ENCODE measurements around the gene PIWIL4.
"Not testable (repeated sequence)": the region's sequence is repeated elsewhere in the genome, so short reads cannot be mapped to it uniquely, and the experiment has no call there.

The PIWIL4 gene

DNA sequence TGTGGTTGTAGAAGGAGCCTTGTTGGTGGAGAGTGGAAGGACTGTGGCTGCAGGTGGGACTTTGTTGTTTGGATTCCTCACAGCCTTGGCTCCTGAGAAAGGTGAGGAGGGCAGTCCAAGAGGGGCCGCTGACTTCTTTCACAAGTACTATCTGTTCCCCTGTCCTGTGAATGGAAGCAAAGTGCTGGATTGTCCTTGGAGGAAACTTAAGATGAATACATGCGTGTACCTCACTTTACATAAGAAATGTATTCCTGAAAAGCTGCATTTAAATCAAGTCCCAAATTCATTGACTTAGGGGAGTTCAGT, 21.1 kb upstream of the PIWIL4 start:
- no peak for DNase-seq

DNA sequence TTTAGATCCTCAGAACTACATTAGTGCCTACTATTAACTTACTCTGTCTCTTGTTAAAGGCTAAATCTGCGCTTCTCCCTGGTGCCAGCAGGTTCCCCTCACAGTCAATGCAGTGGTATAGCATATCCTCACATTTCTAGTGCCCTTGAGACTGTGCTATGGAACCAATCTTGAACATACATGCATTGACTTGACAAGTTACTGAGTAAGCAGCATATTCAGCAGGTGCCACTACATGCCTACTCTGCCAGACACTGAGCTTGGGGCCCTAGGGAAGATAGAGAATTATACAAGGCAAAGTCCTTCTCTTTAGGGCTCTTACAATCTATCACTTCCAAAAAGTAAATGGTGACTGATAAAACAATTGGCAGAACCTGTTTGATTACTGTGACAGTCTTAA, 20.3 kb upstream of the PIWIL4 start:
- intact Hi-C loops (cut with DNase I) = no loop called here
- DNase-seq = no peak

More for the DNA sequence above, 21.1 kb upstream of the PIWIL4 start:
- intact Hi-C loops (cut with DNase I) = no loop called here

DNA sequence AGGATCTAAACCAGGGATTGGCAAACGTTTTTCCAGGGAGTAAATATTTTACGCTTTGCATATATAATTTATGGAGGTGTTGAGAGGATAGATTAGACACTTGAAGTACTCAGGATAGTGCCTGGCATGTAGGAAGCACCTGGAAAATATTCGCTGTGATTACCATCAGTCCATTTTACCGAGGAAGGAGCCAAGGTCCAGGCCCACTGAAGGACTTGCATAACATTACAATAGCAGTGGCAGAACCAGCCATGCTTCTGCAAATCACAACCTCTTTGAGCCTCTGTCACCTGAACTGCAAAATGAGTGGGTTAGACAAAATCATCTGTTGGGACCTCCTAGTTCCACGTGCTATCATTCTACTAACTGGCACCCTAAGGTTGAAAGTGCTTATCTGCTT, 18.0 kb upstream of the PIWIL4 start:
- no peak for DNase-seq
- intact Hi-C loops (cut with DNase I) = no loop called here

DNA sequence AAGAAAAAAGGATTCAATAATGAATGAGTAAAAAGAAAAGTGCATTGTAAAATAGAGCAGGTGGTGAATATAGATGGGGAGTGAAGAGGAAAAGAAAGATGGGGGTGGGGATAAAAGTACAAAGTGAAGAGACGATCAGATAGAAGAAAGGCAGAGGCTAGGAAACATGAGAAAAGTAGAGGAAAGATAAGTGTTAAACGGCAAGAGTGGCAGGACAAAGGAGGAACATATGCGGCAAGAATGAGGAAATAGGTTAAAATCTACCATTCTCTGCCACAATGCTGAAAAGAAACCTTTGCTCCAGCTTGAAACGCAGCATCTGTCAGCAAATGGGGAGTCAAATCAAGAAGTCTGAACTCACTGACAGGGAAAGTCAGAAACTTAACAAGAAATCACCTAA, 16.7 kb upstream of the PIWIL4 start:
- intact Hi-C loops (cut with DNase I) = no loop called here
- no peak for DNase-seq

DNA sequence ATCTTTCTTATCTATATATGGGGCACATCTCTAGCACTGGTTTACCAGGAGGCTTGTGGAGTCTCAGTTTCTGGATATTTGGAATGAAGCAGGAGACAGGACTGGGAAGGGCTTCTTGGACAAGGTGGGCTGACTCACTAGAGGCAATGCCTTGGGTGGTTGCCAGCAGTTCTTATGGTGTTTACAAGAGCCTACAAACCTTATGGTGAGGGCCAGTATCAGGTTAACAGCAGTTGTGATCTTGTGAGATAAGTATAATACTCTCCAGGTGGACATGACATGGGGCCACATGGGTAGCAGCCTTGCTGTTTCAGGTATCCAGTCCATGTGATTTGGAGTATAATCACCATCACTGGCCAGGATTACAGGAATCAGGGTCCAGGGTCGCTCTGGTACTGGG, 13.2 kb upstream of the PIWIL4 start:
- intact Hi-C loops (cut with DNase I) = no loop called here
- no peak for DNase-seq

DNA sequence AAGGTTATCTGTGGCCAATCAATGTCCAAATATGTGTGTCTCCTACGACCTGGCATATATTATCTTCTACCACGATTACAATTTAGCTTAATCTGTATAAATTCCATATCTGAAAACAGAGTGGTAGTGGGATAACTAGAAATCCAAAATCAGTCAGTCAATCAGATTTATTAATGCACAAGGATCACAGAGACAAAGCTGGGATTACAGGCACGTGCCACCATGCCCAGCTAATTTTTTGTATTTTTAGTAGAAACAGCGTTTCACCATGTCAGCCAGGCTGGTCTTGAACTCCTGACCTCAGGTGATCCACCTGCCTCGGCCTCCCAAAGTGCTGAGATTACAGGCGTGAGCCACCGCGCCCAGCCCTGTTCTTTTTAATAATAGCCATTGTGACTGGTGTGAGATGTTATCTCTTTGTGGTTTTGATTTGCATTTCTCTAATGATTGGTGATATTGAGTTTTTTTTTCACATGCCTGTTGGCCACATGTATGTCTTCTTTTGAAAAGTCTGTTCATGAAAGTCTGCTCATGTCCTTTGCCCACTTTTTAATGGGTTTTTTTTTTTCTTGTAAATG, 11.3 kb upstream of the PIWIL4 start:
- intact Hi-C loops (cut with DNase I); DNase-seq: not testable (repeated sequence)

DNA sequence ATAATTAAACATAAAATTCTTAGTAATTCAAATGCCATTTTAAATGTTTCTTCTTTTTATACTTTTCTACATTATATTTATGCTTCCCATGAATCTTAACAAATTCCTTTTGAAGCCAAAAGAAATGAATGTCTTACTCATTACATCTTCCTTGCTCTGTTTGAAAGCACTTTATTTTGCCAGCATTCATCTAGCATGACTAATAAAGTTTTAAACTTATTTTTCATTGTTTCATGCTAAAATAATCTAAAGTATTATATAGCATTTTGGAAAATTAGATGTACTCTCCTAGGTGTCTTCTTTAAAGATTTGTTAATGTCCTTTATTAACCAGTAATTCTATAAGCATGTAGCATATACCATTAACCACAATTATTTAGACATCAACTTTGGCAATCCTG, 9.7 kb upstream of the PIWIL4 start:
- intact Hi-C loops (cut with DNase I) = no loop called here
- no peak for DNase-seq

DNA sequence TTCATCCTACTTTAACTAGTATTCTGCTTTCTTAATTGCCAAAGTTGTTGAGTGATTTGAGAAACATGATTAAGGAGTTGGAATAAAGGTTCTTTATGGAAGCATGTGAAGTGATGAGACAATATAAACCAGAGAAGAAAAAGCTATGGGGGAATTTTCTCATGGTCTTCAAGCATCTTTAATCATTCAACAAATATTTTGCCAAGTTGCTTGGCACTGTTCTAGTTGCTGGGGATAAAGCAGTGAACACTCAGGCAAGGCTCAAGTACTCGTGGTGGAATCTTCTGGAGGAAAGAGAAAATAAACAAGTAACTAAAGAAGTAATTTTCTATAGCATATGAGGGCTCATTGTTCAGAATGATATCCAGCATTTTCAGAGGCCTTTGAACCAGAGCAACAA, 9.2 kb upstream of the PIWIL4 start:
- intact Hi-C loops (cut with DNase I) = no loop called here
- no peak for DNase-seq

DNA sequence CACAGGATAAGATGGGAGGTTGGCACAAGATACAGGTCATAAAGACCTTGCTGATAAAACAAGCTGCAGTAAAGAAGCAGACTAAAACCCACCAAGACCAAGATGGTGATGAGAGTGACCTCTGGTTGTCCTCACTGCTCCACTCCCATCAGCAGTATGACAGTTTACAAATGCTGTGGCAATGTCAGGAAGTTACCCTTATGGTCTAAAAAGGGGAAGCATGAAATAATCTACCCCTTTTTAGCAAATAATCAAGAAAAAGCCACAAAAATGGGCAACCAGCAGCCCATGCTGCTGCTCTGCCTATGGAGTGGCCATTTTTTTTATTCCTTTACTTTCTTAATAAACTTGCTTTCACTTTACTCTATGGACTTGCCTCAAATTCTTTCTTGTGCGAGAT, 8.7 kb upstream of the PIWIL4 start:
- no peak for DNase-seq
- intact Hi-C loops (cut with DNase I) = no loop called here

DNA sequence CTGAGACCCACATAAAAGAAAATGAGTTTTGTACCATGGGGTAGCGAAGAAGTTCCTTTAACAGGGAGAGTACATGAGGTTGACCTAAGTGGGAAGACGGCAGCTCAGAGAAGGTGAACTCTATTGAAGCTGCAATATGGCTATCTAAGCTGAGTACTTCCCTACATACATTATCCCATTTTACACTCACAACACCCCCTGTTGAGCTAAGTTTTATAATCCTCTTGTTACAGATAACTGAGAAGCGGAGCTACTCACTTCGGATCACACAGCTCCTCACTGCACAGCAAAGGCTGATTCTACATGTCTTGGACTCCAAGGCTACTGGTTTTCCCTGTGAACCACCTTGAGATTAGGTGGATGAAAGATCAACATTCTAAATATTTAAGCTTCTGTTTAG, 8.2 kb upstream of the PIWIL4 start:
- intact Hi-C loops (cut with DNase I) = no loop called here
- DNase-seq = no peak

DNA sequence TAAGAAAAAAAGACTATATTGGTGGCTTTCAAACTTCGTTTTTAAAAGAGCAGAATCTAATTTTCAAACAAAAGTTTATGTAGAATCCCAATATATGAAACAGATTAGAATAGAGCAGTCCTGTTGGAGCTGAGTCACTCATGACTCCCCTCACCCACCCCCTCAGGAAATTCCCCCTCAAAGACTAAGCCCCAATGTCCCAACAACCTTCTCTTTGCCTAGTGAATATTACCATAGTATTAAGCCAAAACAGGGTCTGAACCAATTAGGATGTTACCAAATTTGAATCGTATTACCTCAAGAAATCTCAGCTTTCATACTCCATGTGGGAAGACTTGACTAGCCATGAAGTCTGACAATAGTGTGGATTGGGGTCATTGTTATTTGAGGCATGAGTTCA, 7.8 kb upstream of the PIWIL4 start:
- intact Hi-C loops (cut with DNase I) = no loop called here
- no peak for DNase-seq

DNA sequence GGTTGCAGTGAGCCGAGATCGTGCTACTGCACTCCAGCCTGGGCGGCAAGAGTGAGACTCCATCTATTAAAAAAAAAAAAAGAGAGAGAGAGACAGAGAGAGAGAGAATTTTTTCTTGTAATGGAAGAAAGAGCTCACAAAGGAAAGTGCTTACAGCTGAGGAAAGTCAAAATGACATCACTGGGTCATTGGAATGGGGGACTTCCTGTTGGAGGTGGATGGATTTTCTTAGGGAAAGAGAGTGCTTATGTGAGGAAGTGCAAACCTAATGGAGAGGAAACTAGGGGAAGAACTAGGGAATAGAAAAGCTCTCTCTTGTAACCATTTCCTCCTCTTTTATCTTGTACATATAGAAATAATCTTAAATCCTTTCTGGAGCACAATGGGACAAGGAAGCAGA, 6.3 kb upstream of the PIWIL4 start:
- intact Hi-C loops (cut with DNase I) = no loop called here
- no peak for DNase-seq

DNA sequence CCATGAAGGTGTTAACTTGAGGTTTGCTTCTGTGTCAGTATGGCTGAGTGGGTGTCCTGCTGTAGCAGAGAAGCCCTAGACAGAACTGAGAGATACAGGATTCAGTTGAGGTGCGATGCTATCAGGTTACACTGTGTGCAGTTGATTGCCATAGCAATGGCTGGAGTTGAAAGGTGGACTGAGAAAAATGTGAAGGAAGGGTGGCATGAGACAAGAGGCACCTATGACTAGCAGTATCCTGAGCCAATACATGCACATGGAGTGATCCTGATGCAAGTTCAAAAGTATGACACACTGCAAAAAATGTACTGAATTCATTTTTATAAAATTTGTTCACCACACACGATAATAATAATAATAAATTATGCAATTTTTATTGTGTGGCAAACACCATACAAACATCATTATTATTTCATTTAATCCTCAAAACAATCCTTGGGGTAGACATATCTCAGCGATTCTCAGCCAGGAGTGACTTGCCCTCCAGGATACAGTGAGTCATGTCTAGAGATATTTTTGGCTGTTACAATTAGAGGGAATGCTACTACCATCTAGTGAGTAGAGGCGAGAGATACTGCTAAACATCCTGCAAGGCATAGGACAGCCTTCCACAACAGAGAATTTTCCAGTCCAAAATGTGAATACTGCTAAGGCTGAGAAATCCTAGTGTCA, 3.9 kb upstream of the PIWIL4 start:
- no peak for DNase-seq
- intact Hi-C loops (cut with DNase I) = no loop called here

DNA sequence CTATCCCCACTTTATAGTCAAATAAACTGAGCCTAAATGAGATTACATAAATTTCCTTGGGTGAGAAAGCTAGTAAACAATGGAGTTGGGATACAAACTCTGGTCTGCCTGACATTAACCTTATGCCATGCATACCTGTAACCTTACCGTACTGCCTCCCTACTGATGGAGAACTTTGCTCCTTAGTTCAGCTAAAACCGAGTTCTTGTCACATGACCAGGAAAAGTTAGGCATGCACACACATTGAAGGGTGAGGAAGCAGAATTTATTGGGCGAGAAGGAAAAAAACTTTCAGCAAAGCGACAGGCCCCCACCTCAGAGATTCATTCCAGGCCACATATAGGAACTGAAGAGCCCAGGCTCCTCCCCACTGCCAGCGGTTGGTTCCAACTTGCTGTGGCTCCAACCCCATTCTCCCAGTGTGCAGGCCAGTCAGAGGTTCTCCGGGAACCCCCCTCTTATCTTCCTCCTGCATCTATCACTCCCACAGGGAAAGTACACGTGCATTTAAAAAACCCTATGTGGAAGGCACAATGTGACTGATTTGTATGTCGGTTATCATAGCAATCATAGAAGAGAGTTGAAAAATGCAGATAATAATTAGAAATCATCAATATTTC, 3.2 kb upstream of the PIWIL4 start:
- DNase-seq = no peak
- intact Hi-C loops (cut with DNase I) = no loop called here

DNA sequence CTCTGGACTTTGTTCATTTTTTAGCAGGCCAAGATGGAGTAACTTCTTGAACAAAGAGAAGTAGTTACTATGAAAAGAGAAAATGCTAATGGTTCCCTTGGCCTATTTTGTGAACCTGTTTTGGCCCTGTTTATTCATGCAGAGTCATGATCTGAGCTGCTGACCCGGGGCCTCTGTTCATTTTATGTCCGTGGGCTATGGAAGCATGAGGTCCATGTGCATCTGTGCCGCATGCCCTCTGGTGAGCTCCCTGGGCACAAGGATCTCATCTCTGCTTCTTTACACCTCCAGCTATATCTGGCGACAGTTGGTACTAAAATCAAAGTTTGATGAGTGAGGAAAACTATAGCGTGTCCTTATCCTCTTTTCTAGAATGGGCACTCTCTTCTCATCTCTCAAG, 1.0 kb downstream of the PIWIL4 start:
- intact Hi-C loops (cut with DNase I) = no loop called here

DNA sequence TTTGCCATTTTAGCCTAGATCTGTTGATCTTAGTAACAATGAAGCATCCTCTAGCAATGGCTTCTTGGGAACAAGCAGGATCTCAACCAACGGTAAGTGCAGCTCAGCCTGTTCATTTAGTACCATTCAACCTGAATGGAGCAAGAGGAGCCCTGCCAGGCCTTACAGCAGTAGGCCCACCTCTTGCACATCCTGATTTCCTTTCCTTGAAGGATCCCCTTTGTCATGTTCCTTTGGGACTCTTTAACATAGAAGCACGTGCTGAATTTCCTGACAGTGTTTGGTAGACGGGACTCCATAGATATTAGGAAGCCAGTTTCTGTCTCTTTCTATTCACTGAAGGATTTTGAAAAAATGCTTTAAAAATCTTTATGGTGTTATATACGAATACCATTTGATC, 1.5 kb downstream of the PIWIL4 start:
- intact Hi-C loops (cut with DNase I) = no loop called here
- DNase-seq = no peak

More for the DNA sequence above, 1.0 kb downstream of the PIWIL4 start:
- no peak for DNase-seq

DNA sequence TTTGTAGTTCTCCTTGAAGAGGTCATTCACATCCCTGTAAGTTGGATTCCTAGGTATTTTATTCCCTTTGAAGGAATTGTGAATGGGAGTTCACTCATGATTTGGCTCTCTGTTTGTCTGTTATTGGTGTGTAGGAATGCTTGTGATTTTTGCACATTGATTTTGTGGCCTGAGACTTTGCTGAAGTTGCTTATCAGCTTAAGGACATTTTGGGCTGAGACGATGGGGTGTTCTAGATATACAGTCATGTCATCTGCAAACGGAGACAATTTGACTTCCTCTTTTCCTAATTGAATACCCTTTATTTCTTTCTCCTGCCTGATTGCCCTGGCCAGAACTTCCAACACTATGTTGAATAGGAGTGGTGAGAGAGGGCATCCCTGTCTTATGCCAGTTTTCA, 5.8 kb downstream of the PIWIL4 start:
- intact Hi-C loops (cut with DNase I); DNase-seq: not testable (repeated sequence)

DNA sequence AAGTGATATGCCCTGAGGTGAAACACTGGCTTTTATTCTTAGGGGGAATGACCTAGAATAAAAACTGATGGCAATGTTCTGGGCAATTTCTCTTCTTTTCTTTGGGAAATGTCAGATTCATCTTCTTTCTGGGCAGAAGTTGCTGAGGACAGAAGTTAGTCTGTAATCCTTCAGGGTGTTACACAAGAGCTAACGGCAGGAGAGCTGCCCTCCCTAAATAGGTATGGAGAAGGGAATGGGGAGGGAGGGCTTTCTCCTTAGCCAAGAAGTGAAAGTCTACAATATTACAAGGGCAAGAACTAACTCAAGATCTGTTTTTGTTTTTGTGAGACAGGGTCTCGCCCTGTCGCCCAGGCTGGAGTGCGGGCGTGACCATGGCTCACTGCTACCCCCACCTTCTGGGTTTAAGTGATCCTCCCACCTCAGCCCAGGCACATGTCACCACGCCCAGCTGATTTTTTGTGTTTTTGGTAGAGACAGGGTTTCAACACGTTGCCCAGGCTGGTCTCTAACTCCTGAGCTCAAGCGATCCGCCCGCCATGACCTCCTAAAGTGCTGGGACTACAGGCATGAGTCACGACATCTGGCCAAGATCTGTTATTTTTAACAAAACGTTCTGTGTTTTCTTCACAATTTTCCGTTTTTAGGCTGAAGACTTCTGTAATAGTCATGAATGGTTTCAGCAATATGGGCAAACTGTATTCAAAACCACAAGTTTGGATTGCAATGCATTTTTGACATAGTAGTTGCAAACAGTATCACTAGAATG, 7.2 kb downstream of the PIWIL4 start:
- intact Hi-C loops (cut with DNase I) = no loop called here
- DNase-seq = no peak

DNA sequence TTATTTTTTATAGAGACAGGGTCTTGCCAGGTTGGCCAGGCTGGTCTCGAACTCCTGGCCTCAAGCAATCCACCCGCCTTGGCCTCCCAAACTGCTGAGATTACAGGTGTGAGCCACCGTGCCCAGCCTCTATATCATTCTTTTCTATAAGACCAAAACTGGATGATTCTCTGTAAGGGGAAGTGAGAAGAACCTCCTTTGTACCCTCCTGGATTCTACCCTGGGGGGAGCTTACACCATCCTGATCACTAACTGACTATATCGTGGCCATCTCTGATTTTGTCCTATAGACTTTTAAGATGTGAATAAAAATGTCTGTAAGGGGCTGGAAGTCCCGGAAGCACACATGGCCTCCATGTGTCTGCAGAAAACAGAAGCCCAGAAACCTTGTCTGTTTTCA, 9.1 kb downstream of the PIWIL4 start:
- DNase-seq = no peak
- intact Hi-C loops (cut with DNase I) = no loop called here

DNA sequence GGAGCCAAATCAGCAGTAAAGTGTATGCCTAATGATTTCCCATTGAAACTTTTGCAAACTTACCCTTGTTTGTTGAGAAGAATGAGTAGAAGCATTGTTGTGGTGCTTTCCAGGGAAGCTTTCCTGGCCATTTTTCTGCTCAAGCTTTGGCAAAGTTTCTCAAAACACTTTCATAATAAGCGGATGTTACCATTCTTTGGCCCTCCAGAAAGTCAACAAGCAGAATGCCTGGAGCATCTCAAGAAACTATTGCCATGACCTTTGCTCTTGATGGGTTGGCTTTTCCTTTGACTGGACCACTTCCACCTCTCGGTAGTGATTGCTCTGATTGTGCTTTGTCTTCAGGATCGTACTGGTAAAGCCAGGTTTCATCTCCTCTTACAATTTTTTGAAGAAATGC, 10.7 kb downstream of the PIWIL4 start:
- no peak for DNase-seq
- intact Hi-C loops (cut with DNase I) = no loop called here

DNA sequence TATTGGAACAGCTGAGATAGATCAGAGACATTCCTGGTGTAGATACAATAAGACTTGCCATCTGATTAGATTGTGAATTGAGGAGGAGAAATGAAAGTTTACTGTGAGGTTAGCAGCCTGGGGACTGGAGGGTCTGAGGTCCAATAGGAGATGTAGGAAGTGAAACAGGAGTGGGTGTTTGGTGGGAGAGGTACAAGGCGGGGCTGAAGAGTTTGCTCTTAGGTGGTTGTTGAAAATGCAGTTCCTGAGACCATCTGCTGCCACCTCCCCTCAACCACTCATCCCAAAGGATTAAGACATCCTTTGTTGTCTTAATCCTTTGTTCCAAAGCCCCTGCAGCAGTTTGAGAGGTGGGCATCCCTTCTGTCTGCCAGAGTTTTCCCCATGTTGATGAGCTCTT, 14.8 kb downstream of the PIWIL4 start:
- no peak for DNase-seq
- intact Hi-C loops (cut with DNase I) = no loop called here
